Mesenchymal stem cell (in vitro differentiated cells and primary cell): Measurements from ENCODE around the gene PLAGL1.

Experiments
- DNase-seq: peaks from one replicate; pipeline ENCODE4 v3.0.0-alpha.2; 2013
- H2AFZ ChIP-seq: one replicate; pipeline ENCODE4 v1.6.1; 2013; ENCODE audit warnings: low read depth, mild to moderate bottlenecking, control low read depth, inconsistent platforms, low read length, moderate library complexity
- H2AK5ac ChIP-seq: 2 replicates; pipeline ENCODE4 v1.6.1; 2013; ENCODE audit warnings: low read length, moderate library complexity, mild to moderate bottlenecking, inconsistent platforms; ENCODE audit not compliant: severe bottlenecking
- H2BK120ac ChIP-seq: one replicate; pipeline ENCODE4 v1.6.1; 2013; ENCODE audit warnings: low read depth, mild to moderate bottlenecking, inconsistent platforms, low read length, moderate library complexity
- H2BK12ac ChIP-seq, 2 experiments: one replicate each; pipeline ENCODE4 v1.6.1; 2013; ENCODE audit warnings: inconsistent platforms in 2 of 2, low read length in 2 of 2, mild to moderate bottlenecking in 2 of 2, moderate library complexity in 2 of 2, control low read depth in 1 of 2
- H2BK15ac ChIP-seq: one replicate; pipeline ENCODE4 v1.6.1; 2013; ENCODE audit warnings: mild to moderate bottlenecking, low read depth, inconsistent platforms; ENCODE audit not compliant: poor library complexity, severe bottlenecking
- H2BK5ac ChIP-seq: 2 replicates; pipeline ENCODE4 v1.6.1; 2013; ENCODE audit warnings: low read depth, mild to moderate bottlenecking, low read length, control low read depth, inconsistent platforms; ENCODE audit not compliant: poor library complexity, severe bottlenecking
- H3K14ac ChIP-seq, 2 experiments: one replicate each; pipeline ENCODE4 v1.6.1; 2013; ENCODE audit warnings: inconsistent platforms in 2 of 2, low read length in 2 of 2, control low read depth in 1 of 2, mild to moderate bottlenecking in 1 of 2, moderate library complexity in 1 of 2
- H3K18ac ChIP-seq, 2 experiments: one replicate each; pipeline ENCODE4 v1.6.1; 2013; ENCODE audit warnings: inconsistent platforms in 2 of 2, low read length in 2 of 2, control low read depth in 1 of 2, low read depth in 1 of 2, mild to moderate bottlenecking in 1 of 2
- H3K23ac ChIP-seq, 2 experiments: one replicate each; pipeline ENCODE4 v1.6.1; 2013; ENCODE audit warnings: inconsistent platforms in 2 of 2, low read length in 2 of 2, mild to moderate bottlenecking in 2 of 2, moderate library complexity in 2 of 2, control low read depth in 1 of 2
- H3K27ac ChIP-seq: 2 replicates; pipeline ENCODE4 v1.5.1; 2013; ENCODE audit warnings: mild to moderate bottlenecking, moderate library complexity, low read length, control low read depth, inconsistent platforms; ENCODE audit not compliant: poor library complexity, severe bottlenecking
- H3K27me3 ChIP-seq, 2 experiments: 2 replicates each; pipeline versions ENCODE4 v1.6.1 to v1.7.0; 2013; ENCODE audit warnings: low read length in 2 of 2, mild to moderate bottlenecking in 2 of 2, moderate library complexity in 2 of 2, control low read depth in 1 of 2, inconsistent platforms in 1 of 2; ENCODE audit not compliant: control insufficient read depth in 1 of 2, insufficient read depth in 1 of 2
- H3K36me3 ChIP-seq, 2 experiments: 2 replicates each; pipeline versions ENCODE4 v1.6.1 to v1.7.0; 2013; ENCODE audit warnings: low read length in 2 of 2, control low read depth in 1 of 2, inconsistent platforms in 1 of 2, low read depth in 1 of 2, mild to moderate bottlenecking in 1 of 2; ENCODE audit not compliant: insufficient read depth in 2 of 2, control insufficient read depth in 1 of 2
- H3K4ac ChIP-seq, 2 experiments: one replicate each; pipeline ENCODE4 v1.6.1; 2013; ENCODE audit warnings: inconsistent platforms in 2 of 2, low read length in 2 of 2, mild to moderate bottlenecking in 2 of 2, moderate library complexity in 2 of 2, control low read depth in 1 of 2, low read depth in 1 of 2
- H3K4me1 ChIP-seq: 2 replicates; pipeline ENCODE4 v1.6.1; 2013; ENCODE audit warnings: low read depth, low read length, control low read depth; ENCODE audit not compliant: control insufficient read depth, insufficient read depth
- H3K4me2 ChIP-seq: 2 replicates; pipeline ENCODE4 v1.6.1; 2013; ENCODE audit warnings: low read length, mild to moderate bottlenecking, inconsistent platforms; ENCODE audit not compliant: poor library complexity, severe bottlenecking
- H3K4me3 ChIP-seq, 2 experiments: 2 replicates each; pipeline versions ENCODE4 v1.5.1 to v1.7.0; 2013; ENCODE audit warnings: low read length in 2 of 2, mild to moderate bottlenecking in 2 of 2, control low read depth in 1 of 2, low read depth in 1 of 2; ENCODE audit not compliant: insufficient read depth in 1 of 2
- H3K79me1 ChIP-seq: replicated peaks from 2 replicates; pipeline ENCODE4 v1.6.1; 2013; ENCODE audit warnings: mild to moderate bottlenecking, control low read depth, low read length, inconsistent platforms; ENCODE audit not compliant: poor library complexity, severe bottlenecking
- H3K9ac ChIP-seq: 2 replicates; pipeline ENCODE4 v1.7.0; 2013; ENCODE audit warnings: mild to moderate bottlenecking, low read length, moderate library complexity
- H3K9me3 ChIP-seq: 2 replicates; pipeline ENCODE4 v1.7.0; 2013; ENCODE audit warnings: mild to moderate bottlenecking, low read length; ENCODE audit not compliant: control insufficient read depth
- H4K8ac ChIP-seq: one replicate; pipeline ENCODE4 v1.6.1; 2013; ENCODE audit warnings: inconsistent platforms, mild to moderate bottlenecking, low read length, moderate library complexity
- H4K91ac ChIP-seq: one replicate; pipeline ENCODE4 v1.6.1; 2013; ENCODE audit warnings: mild to moderate bottlenecking, low read length, inconsistent platforms
- WGBS: methylation state at CpG from one replicate; pipeline ENCODE4 v1.1.7; 2013; ENCODE audit warnings: mixed read lengths; 5-methylcytosine and 5-hydroxymethylcytosine counted together

PLAGL1 gene

GRCh38 chr6:143957679-143958274, 50.3 kb downstream of the PLAGL1 start:
- no peaks in the 10 kb centered on the region for H3K9me3 ChIP-seq
- H3K36me3 ChIP-seq = peaks cover 0 to 67% of the 10 kb centered on the region in 2 experiments
- H4K91ac ChIP-seq = no peak overlapping the region
- H3K27ac ChIP-seq = no peak overlapping the region
- no peak overlapping the region for H2BK12ac ChIP-seq
- no peaks in the 10 kb centered on the region for H3K27me3 ChIP-seq
- no peak overlapping the region for H2BK120ac ChIP-seq
- DNase-seq = no peak
- no peak overlapping the region for H3K18ac ChIP-seq
- WGBS = 50% methylated on average over 3 of the region's 4 CpGs
- H3K23ac ChIP-seq = no peak overlapping the region
- no peak overlapping the region for H2BK15ac ChIP-seq
- H3K79me1 ChIP-seq = no peaks in the 10 kb centered on the region
- H3K4ac ChIP-seq = no peak overlapping the region
- H3K9ac ChIP-seq = no peak overlapping the region
- H3K14ac ChIP-seq = no peak overlapping the region
- H3K4me3 ChIP-seq = no peak overlapping the region
- H3K4me1 ChIP-seq = peaks cover 4% of the 10 kb centered on the region
- H2BK5ac ChIP-seq = no peak overlapping the region
- H2AK5ac ChIP-seq = no peak overlapping the region
- H4K8ac ChIP-seq = no peak overlapping the region
- H3K4me2 ChIP-seq = no peak overlapping the region
- no peak overlapping the region for H2AFZ ChIP-seq

GRCh38 chr6:143955971-143956370, 52.1 kb downstream of the PLAGL1 start:
- Histone ChIP-seq H3K4me1 (peaks cover 4% of the 10 kb centered on the region), H3K9me3 (no peaks in the 10 kb centered on the region), H3K4me3 (no peak overlapping the region), H2AFZ (no peak overlapping the region), H3K36me3 (peaks cover 0 to 73% of the 10 kb centered on the region in 2 experiments), H3K23ac (no peak overlapping the region), H3K9ac (no peak overlapping the region), H2BK12ac (no peak overlapping the region), H3K4me2 (no peak overlapping the region), H2BK120ac (no peak overlapping the region), H4K91ac (no peak overlapping the region), H2AK5ac (no peak overlapping the region), H2BK5ac (no peak overlapping the region), H3K14ac (no peak overlapping the region), H3K27ac (no peak overlapping the region), H3K27me3 (no peaks in the 10 kb centered on the region), H3K18ac (no peak overlapping the region), H2BK15ac (no peak overlapping the region), H3K79me1 (no peaks in the 10 kb centered on the region), H3K4ac (no peak overlapping the region), H4K8ac (no peak overlapping the region)
- no peak for DNase-seq
- WGBS = 74% methylated on average over 7 of the region's 8 CpGs

- no peak overlapping the region for H2BK5ac ChIP-seq
- H2AK5ac ChIP-seq = no peak overlapping the region
- H3K18ac ChIP-seq = no peak overlapping the region
- peaks cover 5 to 74% of the 10 kb centered on the region in 2 experiments for H3K36me3 ChIP-seq
- H3K4me1 ChIP-seq = peaks cover 1% of the 10 kb centered on the region
- H3K9me3 ChIP-seq = no peaks in the 10 kb centered on the region
- no peak overlapping the region for H3K9ac ChIP-seq
- no peak overlapping the region for H2BK15ac ChIP-seq
- no peaks in the 10 kb centered on the region for H3K79me1 ChIP-seq
- no peak overlapping the region for H4K91ac ChIP-seq
- no peak overlapping the region for H3K14ac ChIP-seq
- no peak overlapping the region for H4K8ac ChIP-seq
- no peak for DNase-seq
- no peak overlapping the region for H2BK12ac ChIP-seq
- H3K4me2 ChIP-seq = no peak overlapping the region
- no peak overlapping the region for H3K4ac ChIP-seq
- no peak overlapping the region for H2AFZ ChIP-seq
- H3K27ac ChIP-seq = no peak overlapping the region
- H3K4me3 ChIP-seq = no peak overlapping the region
- no peaks in the 10 kb centered on the region for H3K27me3 ChIP-seq
- H3K23ac ChIP-seq = no peak overlapping the region
- H2BK120ac ChIP-seq = no peak overlapping the region
- WGBS = 58% methylated on average over 1 of the region's 4 CpGs
Measured at GRCh38 chr6:143953922-143954321, 54.1 kb downstream of the PLAGL1 start.

- H3K79me1 ChIP-seq = no peaks in the 10 kb centered on the region
- H3K27me3 ChIP-seq = no peaks in the 10 kb centered on the region
- no peak overlapping the region for H3K27ac ChIP-seq
- no peak overlapping the region for H2AFZ ChIP-seq
- no peak overlapping the region for H2AK5ac ChIP-seq
- no peak overlapping the region for H3K4me3 ChIP-seq
- no peak overlapping the region for H3K4me2 ChIP-seq
- H2BK12ac ChIP-seq = no peak overlapping the region
- H4K8ac ChIP-seq = no peak overlapping the region
- H3K36me3 ChIP-seq = peaks cover 9 to 75% of the 10 kb centered on the region in 2 experiments
- H4K91ac ChIP-seq = no peak overlapping the region
- H3K4ac ChIP-seq = no peak overlapping the region
- H3K18ac ChIP-seq = no peak overlapping the region
- no peak overlapping the region for H3K23ac ChIP-seq
- no peak overlapping the region for H2BK5ac ChIP-seq
- no peak overlapping the region for H2BK15ac ChIP-seq
- H2BK120ac ChIP-seq = no peak overlapping the region
- no peak for DNase-seq
- H3K14ac ChIP-seq = no peak overlapping the region
- no peaks in the 10 kb centered on the region for H3K4me1 ChIP-seq
- no peaks in the 10 kb centered on the region for H3K9me3 ChIP-seq
- WGBS = 89% methylated on average over 4 of the region's 4 CpGs
- H3K9ac ChIP-seq = no peak overlapping the region
Measured at GRCh38 chr6:143952947-143953701, 54.9 kb downstream of the PLAGL1 start.
